Cardiac muscle cell (in vitro differentiated cells and primary cell): ENCODE data around the gene DOCK1. TPM values are rescaled to one million over a fixed set of nuclear protein-coding genes. Genes with fewer than 3 reads are reported as not detected.
A peak's percentile ranks its signal among the peaks of the same experiment; 100 is the strongest.

ENCODE experiments used
- DNase-seq, 2 donors: peaks; one replicate each; pipeline versions ENCODE4 v3.0.0 to v3.0.0-alpha.2; 2010 to 2017; ENCODE audit warnings: low read depth in 1 of 2, low spot score in 1 of 2
- H3K27ac ChIP-seq: fragments of 200-600 bp; sonication (generic); 2 replicates; pipeline ENCODE4 v1.5.1; 2016
- H3K27me3 ChIP-seq: fragments of 200-600 bp; sonication (generic); 2 replicates; pipeline ENCODE4 v1.6.0; 2016; ENCODE audit warnings: control low read depth
- H3K36me3 ChIP-seq: fragments of 200-600 bp; sonication (generic); 2 replicates; pipeline ENCODE4 v1.5.1; 2016; ENCODE audit warnings: control low read depth
- H3K4me1 ChIP-seq: fragments of 200-600 bp; sonication (generic); 2 replicates; pipeline ENCODE4 v1.8.1; 2017; ENCODE audit warnings: low read depth, mild to moderate bottlenecking, mixed run types
- H3K4me3 ChIP-seq: fragments of 200-600 bp; sonication (generic); 2 replicates; pipeline ENCODE4 v1.5.1; 2016; ENCODE audit warnings: mild to moderate bottlenecking
- H3K9me3 ChIP-seq: fragments of 200-600 bp; sonication (generic); 2 replicates; pipeline ENCODE4 v1.5.1; 2017; ENCODE audit warnings: low read depth, mild to moderate bottlenecking, control low read depth
- polyA plus RNA-seq: library from polyadenylated mRNA; unstranded; fragments of >200 nt; fragmentation: Nextera tagmentation; extraction: Ambion mirVana; gene quantifications from 2 replicates; pipeline ENCODE4 v1.2.1, GENCODE V29; 2016
- total RNA-seq: library from RNA; depleted of rRNA; stranded (reverse); fragments of >200 nt; gene quantifications from 2 replicates; pipeline ENCODE4 v1.2.3, GENCODE V29; 2016
- TF ChIP-seq, protein P1 (sequence below): IDR thresholded peaks from 2 replicates; pipeline ENCODE4 v1.5.1; 2012; ENCODE audit warnings: low read depth, mild to moderate bottlenecking, low read length

Gene DOCK1
- total and polyA plus RNA-seq, 2 experiments from 2014 or later: 15.0 to 30.6 TPM

DNA sequence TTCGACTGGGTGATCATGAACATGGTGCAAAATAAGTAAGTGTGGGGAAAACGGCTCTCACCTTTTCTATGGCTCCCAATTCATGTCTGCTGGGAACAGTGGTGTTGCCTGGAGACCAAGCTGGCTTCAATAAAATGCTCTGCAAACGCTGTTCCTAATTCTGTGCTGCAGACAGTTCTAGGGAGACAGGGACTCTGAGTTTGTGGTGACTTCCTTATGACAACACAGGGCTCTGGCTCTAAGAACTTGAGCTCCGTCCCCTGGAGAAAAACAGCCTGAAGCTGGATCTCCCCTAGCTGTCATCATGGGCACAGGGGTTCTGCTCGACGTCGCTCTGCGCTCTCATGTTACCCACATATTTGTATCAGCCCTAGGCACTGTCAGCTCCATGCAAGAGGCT lies 352.2 kb downstream of the DOCK1 start:
- Histone ChIP-seq H3K4me1 (no peaks in the 10 kb centered on the region), H3K36me3 (no peaks in the 10 kb centered on the region), H3K27ac (no peak overlapping the region), H3K4me3 (no peak overlapping the region), H3K27me3 (no peaks in the 10 kb centered on the region), H3K9me3 (no peaks in the 10 kb centered on the region)
- TF ChIP-seq, protein P1, sequence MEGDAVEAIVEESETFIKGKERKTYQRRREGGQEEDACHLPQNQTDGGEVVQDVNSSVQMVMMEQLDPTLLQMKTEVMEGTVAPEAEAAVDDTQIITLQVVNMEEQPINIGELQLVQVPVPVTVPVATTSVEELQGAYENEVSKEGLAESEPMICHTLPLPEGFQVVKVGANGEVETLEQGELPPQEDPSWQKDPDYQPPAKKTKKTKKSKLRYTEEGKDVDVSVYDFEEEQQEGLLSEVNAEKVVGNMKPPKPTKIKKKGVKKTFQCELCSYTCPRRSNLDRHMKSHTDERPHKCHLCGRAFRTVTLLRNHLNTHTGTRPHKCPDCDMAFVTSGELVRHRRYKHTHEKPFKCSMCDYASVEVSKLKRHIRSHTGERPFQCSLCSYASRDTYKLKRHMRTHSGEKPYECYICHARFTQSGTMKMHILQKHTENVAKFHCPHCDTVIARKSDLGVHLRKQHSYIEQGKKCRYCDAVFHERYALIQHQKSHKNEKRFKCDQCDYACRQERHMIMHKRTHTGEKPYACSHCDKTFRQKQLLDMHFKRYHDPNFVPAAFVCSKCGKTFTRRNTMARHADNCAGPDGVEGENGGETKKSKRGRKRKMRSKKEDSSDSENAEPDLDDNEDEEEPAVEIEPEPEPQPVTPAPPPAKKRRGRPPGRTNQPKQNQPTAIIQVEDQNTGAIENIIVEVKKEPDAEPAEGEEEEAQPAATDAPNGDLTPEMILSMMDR: no peak
- DNase-seq: peak in 1 of 2 donors; percentile 7

DNA sequence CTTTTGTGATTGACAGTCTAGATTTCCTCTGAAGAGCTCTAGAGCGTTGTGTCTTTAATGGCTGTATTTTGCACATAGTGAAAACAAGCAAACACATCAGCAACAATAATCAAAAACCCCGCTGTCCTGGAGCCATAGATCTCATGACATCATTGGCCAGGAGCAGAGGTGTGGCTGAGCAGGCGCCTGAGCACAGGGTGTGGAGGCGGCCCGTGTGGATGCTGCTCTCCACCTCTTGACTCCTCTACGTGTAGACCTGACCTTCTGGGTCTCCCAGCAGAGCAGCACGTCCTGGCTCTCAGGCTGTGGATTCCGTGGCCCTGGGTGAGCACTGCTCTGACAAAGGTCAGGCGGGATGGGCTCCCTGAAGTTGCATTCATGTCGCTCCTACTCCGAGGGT lies 354.1 kb downstream of the DOCK1 start:
- TF ChIP-seq, protein P1: no peak
- Histone ChIP-seq H3K27me3 (no peaks in the 10 kb centered on the region), H3K36me3 (no peaks in the 10 kb centered on the region), H3K27ac (no peak overlapping the region), H3K4me1 (no peaks in the 10 kb centered on the region), H3K9me3 (no peaks in the 10 kb centered on the region), H3K4me3 (no peak overlapping the region)
- DNase-seq: no peak

DNA sequence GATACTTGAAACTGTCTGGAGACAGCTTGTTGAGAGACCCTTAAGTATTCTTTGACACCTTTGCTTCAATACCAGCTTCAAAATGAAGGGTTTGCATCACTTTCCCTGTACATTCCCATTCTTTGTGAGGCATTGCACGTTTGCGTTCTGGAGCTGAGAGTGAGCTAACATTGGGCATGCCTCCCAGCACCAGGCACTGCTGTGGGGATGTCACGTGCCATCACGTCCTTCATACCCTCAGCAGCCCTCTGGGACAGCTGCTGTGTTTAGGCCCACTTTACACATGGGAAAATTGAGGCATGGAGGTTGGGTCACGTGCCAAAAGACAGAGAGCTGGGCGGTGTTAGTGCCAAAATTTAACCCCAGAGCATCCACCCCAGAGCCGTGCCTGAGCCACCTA lies 357.4 kb downstream of the DOCK1 start:
- DNase-seq: no peak
- Histone ChIP-seq H3K4me1 (no peaks in the 10 kb centered on the region), H3K27ac (no peak overlapping the region), H3K36me3 (no peaks in the 10 kb centered on the region), H3K9me3 (no peaks in the 10 kb centered on the region), H3K4me3 (no peak overlapping the region), H3K27me3 (no peaks in the 10 kb centered on the region)
- TF ChIP-seq, protein P1: no peak

DNA sequence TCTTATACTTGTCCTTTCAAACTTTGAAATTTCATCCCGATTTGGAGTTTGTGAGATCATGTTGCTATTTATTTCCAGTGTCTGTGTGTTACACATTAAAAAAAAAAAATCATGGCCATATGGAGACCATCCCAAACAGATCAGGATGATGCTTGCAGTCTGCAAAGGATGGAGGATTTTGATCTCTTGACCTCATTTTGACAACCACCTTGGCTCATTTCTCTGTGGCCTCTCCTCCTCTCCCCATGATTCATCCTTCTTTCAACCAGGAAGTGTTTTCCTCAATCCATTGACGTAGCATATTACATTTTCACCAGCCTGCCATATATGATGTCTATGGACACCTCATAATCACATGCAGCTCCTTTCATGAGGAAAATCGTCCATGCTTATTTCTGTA lies 360.1 kb downstream of the DOCK1 start:
- no peak for DNase-seq
- TF ChIP-seq, protein P1: no peak
- H3K27ac ChIP-seq: no peak overlapping the region

DNA sequence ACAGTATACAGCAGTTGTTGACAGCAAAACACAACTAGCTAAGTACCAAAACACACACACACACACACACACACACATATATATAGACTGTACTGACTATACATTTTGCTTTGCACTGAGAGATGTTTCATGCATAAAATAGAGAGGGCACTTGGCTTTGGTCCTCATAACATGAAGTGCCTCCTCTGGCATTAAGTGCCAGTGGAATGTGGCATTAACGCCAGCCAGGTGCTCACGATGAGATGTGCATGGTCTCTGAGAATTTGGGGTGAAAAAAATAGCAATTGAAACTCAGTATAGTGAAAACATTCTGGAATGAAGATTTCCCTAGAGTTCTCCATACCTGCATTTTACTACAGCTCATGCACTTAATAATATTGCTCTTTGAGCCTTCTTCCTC lies 361.2 kb downstream of the DOCK1 start:
- Histone ChIP-seq H3K27me3 (no peaks in the 10 kb centered on the region), H3K9me3 (no peaks in the 10 kb centered on the region), H3K4me1 (no peaks in the 10 kb centered on the region), H3K4me3 (no peak overlapping the region), H3K27ac (no peak overlapping the region), H3K36me3 (no peaks in the 10 kb centered on the region)
- TF ChIP-seq, protein P1: no peak
- no peak for DNase-seq

More for the DNA sequence above, 360.1 kb downstream of the DOCK1 start:
- H3K4me3 ChIP-seq: no peak overlapping the region
- no peaks in the 10 kb centered on the region for H3K27me3 ChIP-seq
- no peaks in the 10 kb centered on the region for H3K9me3 ChIP-seq
- no peaks in the 10 kb centered on the region for H3K36me3 ChIP-seq
- no peaks in the 10 kb centered on the region for H3K4me1 ChIP-seq

DNA sequence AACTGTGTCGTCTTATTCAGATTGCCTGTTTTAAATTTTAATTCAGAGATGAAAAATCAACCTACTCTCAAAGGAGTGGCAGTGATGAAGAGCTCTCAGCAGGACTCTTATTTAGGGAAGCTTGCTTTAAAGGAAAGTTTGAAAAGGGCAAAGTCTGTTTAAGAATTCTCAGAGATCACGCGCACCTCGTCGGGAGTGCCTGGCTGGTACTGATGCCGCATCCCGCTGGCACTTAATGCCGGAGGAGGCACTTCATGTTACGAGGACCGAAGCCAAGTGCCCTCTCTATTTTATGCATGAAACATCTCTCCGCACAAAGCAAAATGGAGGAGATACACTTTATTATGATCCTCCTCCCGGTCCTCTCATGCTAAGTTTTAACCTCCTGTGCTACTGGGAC lies 362.2 kb downstream of the DOCK1 start:
- no peak overlapping the region for H3K27ac ChIP-seq
- no peak overlapping the region for H3K4me3 ChIP-seq
- no peak for DNase-seq
- TF ChIP-seq, protein P1: no peak
- no peaks in the 10 kb centered on the region for H3K9me3 ChIP-seq
- H3K27me3 ChIP-seq: no peaks in the 10 kb centered on the region
- H3K4me1 ChIP-seq: no peaks in the 10 kb centered on the region
- H3K36me3 ChIP-seq: no peaks in the 10 kb centered on the region
